Body of pancreas (tissue), 4 donors: ENCODE results near the gene TBL1X.

ENCODE experiments used
- CTCF ChIP-seq, 7 experiments: fragments of 450-650 bp in 4 of 7; fragments of 200-600 bp in 3 of 7; sonication (generic) in 3 of 7; IDR thresholded peaks; one replicate each; pipeline ENCODE4 v1.5.1; 2016 to 2019; ENCODE audit warnings: antibody characterized with exemption in 7 of 7
- POLR2A ChIP-seq, 3 donors: fragments of 450-650 bp; IDR thresholded peaks; one replicate each; pipeline ENCODE4 v1.6.1; 2016; ENCODE audit warnings: antibody characterized with exemption in 3 of 3, mild to moderate bottlenecking in 2 of 3

GRCh38 chrX:9542761-9543111, 77.9 kb downstream of the TBL1X start:
- no peak for TF ChIP-seq POLR2A (IDR thresholded peaks at IDR 0.05)
- no peak for TF ChIP-seq CTCF (IDR thresholded peaks at IDR 0.05)
